COLO668 (cell line): ENCODE data around the gene TMEM132C.

ENCODE experiments used
- DNase-seq: peaks from one replicate; lab custom pipeline; 2025; ENCODE audit not compliant: unreplicated experiment; lab: John Stamatoyannopoulos, UW

TMEM132C gene

GRCh38 chr12:128693771-128694170, 426.8 kb downstream of the TMEM132C start:
- no peak for DNase-seq

- DNase-seq, result no peak
Observed at GRCh38 chr12:128694445-128694844, 427.5 kb downstream of the TMEM132C start.

- DNase-seq, result no peak
Observed at GRCh38 chr12:128695697-128696096, 428.7 kb downstream of the TMEM132C start.

- DNase-seq, result no peak
Observed at GRCh38 chr12:128698301-128698972, 431.5 kb downstream of the TMEM132C start.

GRCh38 chr12:128699106-128699505, 432.1 kb downstream of the TMEM132C start:
- no peak for DNase-seq

- no peak for DNase-seq
Observed at GRCh38 chr12:128702371-128702770, 435.4 kb downstream of the TMEM132C start.

GRCh38 chr12:128705140-128705539, 438.2 kb downstream of the TMEM132C start:
- DNase-seq, result no peak

GRCh38 chr12:128707488-128707887, 440.5 kb downstream of the TMEM132C start:
- DNase-seq, result no peak

- DNase-seq, result no peak
Observed at GRCh38 chr12:128708789-128709188, 441.8 kb downstream of the TMEM132C start.

GRCh38 chr12:128709660-128710059, 442.7 kb downstream of the TMEM132C start:
- DNase-seq, result no peak

GRCh38 chr12:128711486-128711885, 444.5 kb downstream of the TMEM132C start:
- no peak for DNase-seq

- no peak for DNase-seq
Observed at GRCh38 chr12:128712622-128713021, 445.7 kb downstream of the TMEM132C start.

- no peak for DNase-seq
Observed at GRCh38 chr12:128715485-128715884, 448.5 kb downstream of the TMEM132C start.

GRCh38 chr12:128724468-128725046, 457.6 kb downstream of the TMEM132C start:
- no peak for DNase-seq

- no peak for DNase-seq
Observed at GRCh38 chr12:128726886-128727285, 459.9 kb downstream of the TMEM132C start.

- no peak for DNase-seq
Observed at GRCh38 chr12:128727461-128727860, 460.5 kb downstream of the TMEM132C start.

- DNase-seq, result no peak
Observed at GRCh38 chr12:128727999-128728398, 461.0 kb downstream of the TMEM132C start.

- no peak for DNase-seq
Observed at GRCh38 chr12:128729628-128730121, 462.7 kb downstream of the TMEM132C start.

- no peak for DNase-seq
Observed at GRCh38 chr12:128734371-128734770, 467.4 kb downstream of the TMEM132C start.

- DNase-seq, result no peak
Observed at GRCh38 chr12:128737292-128737966, 470.5 kb downstream of the TMEM132C start.

- no peak for DNase-seq
Observed at GRCh38 chr12:128743916-128744315, 476.9 kb downstream of the TMEM132C start.
